HepG2 (cell line): Measurements from ENCODE around the gene PRSS53. TPM values are rescaled to one million over a fixed set of nuclear protein-coding genes. Genes with fewer than 3 reads are reported as not detected.

Source experiments
- ASH2L ChIP-seq: fragments of 300-600, 200-600 bp; sonication (generic); IDR thresholded peaks from 2 replicates; pipeline ENCODE4 v1.7.0; 2017; ENCODE audit warnings: low read depth, mild to moderate bottlenecking, moderate library complexity, mixed read lengths, low read length; ENCODE audit not compliant: insufficient read length
- CCDC6 ChIP-seq: sonication (generic); formaldehyde crosslinking; IDR thresholded peaks from 2 replicates; pipeline ENCODE4 v1.8.1; 2022; ENCODE audit warnings: mild to moderate bottlenecking, missing genetic modification reagents, moderate library complexity
- EED ChIP-seq: sonication (generic); formaldehyde crosslinking; IDR thresholded peaks from 2 replicates; pipeline ENCODE4 v1.5.0; 2020; ENCODE audit warnings: mild to moderate bottlenecking, missing genetic modification reagents
- FOXJ3 ChIP-seq: sonication (generic); formaldehyde crosslinking; IDR thresholded peaks from 2 replicates; pipeline ENCODE4 v1.4.0; 2020; ENCODE audit warnings: missing genetic modification reagents, mild to moderate bottlenecking, borderline replicate concordance
- GLI4 ChIP-seq: sonication (generic); formaldehyde crosslinking; IDR thresholded peaks from 2 replicates; pipeline ENCODE4 v1.5.1; 2020; ENCODE audit warnings: missing genetic modification reagents, mild to moderate bottlenecking, moderate library complexity, borderline replicate concordance
- HNF4A ChIP-seq: sonication (generic); formaldehyde crosslinking; IDR thresholded peaks from 2 replicates; pipeline ENCODE4 v1.4.0; 2020; ENCODE audit warnings: missing genetic modification reagents
- IRF1 ChIP-seq: sonication (generic); formaldehyde crosslinking; IDR thresholded peaks from 2 replicates; pipeline ENCODE4 v1.4.0; 2020; ENCODE audit warnings: low read depth, mild to moderate bottlenecking, missing genetic modification reagents
- KMT2A ChIP-seq: sonication (generic); formaldehyde crosslinking; IDR thresholded peaks from 2 replicates; pipeline ENCODE4 v1.4.0; 2020; ENCODE audit warnings: missing genetic modification reagents
- MAFG ChIP-seq: sonication (generic); formaldehyde crosslinking; IDR thresholded peaks from 2 replicates; pipeline ENCODE4 v1.5.1; 2020; ENCODE audit warnings: mild to moderate bottlenecking, missing genetic modification reagents
- MXD4 ChIP-seq: IDR thresholded peaks from 2 replicates; pipeline ENCODE4 v1.6.1; 2016; ENCODE audit warnings: mild to moderate bottlenecking, missing biosample characterization, missing genetic modification reagents
- NCOA1 ChIP-seq: sonication (generic); formaldehyde crosslinking; IDR thresholded peaks from 2 replicates; pipeline ENCODE4 v1.9.0; 2021; ENCODE audit warnings: missing genetic modification reagents
- PLSCR1 ChIP-seq: sonication (generic); formaldehyde crosslinking; IDR thresholded peaks from 2 replicates; pipeline ENCODE4 v1.5.0; 2020; ENCODE audit warnings: missing genetic modification reagents, mild to moderate bottlenecking, borderline replicate concordance
- RNF2 ChIP-seq: fragments of 450-650 bp; conservative IDR thresholded peaks from 2 replicates; pipeline ENCODE4 v1.6.1; 2016; ENCODE audit warnings: low read depth
- TFDP1 ChIP-seq: IDR thresholded peaks from 2 replicates; pipeline ENCODE4 v1.6.1; 2016; ENCODE audit warnings: missing compliant biosample characterization, missing genetic modification reagents, borderline replicate concordance
- THRA ChIP-seq: sonication (generic); formaldehyde crosslinking; IDR thresholded peaks from 2 replicates; pipeline ENCODE4 v1.4.0; 2020; ENCODE audit warnings: missing genetic modification reagents, borderline replicate concordance
- ZBTB2 ChIP-seq: sonication (generic); formaldehyde crosslinking; IDR thresholded peaks from 2 replicates; pipeline ENCODE4 v1.8.0; 2022; ENCODE audit warnings: low read depth, missing genetic modification reagents
- ZNF263 ChIP-seq: sonication (generic); formaldehyde crosslinking; IDR thresholded peaks from 2 replicates; pipeline ENCODE4 v1.4.0; 2020; ENCODE audit warnings: missing genetic modification reagents
- ZNF296 ChIP-seq: sonication (generic); formaldehyde crosslinking; conservative IDR thresholded peaks from 2 replicates; pipeline ENCODE4 v1.5.0; 2020; ENCODE audit warnings: mild to moderate bottlenecking, missing genetic modification reagents
- ZNF543 ChIP-seq: sonication (generic); formaldehyde crosslinking; IDR thresholded peaks from 2 replicates; pipeline ENCODE4 v1.4.0; 2020; ENCODE audit warnings: mild to moderate bottlenecking, missing genetic modification reagents
- ZNF557 ChIP-seq: sonication (generic); formaldehyde crosslinking; IDR thresholded peaks from 2 replicates; pipeline ENCODE4 v1.4.0; 2020; ENCODE audit warnings: missing genetic modification reagents
- ZNF558 ChIP-seq: sonication (generic); formaldehyde crosslinking; IDR thresholded peaks from 2 replicates; pipeline ENCODE4 v1.9.0; 2022; ENCODE audit warnings: mild to moderate bottlenecking, missing genetic modification reagents, borderline replicate concordance
- ZNF672 ChIP-seq: sonication (generic); formaldehyde crosslinking; IDR thresholded peaks from 2 replicates; pipeline ENCODE4 v1.8.1; 2022; ENCODE audit warnings: missing genetic modification reagents
- ZSCAN25 ChIP-seq: sonication (generic); formaldehyde crosslinking; IDR thresholded peaks from 2 replicates; pipeline ENCODE4 v1.8.0; 2022; ENCODE audit warnings: mild to moderate bottlenecking, missing genetic modification reagents
- polyA plus RNA-seq, 8 experiments: library from polyadenylated mRNA; depleted of rRNA in 3 of 8; stranded (reverse) in 7 of 8; unstranded in 1 of 8; fragments of >200 nt; fragmentation: Illumina TruSeq in 4 of 8; extraction: Trizol in 4 of 8; gene quantifications; 2 replicates each; pipeline versions ENCODE4 v1.2.1 to v1.2.3, GENCODE V29; 2011 to 2016; ENCODE audit warnings: low read depth in 4 of 8, missing spikeins in 1 of 8, mixed read lengths in 1 of 8; ENCODE audit not compliant: insufficient read depth in 1 of 8
- total RNA-seq, 5 experiments: library from RNA; depleted of rRNA; stranded (reverse); fragments of >200 nt; fragmentation: Illumina TruSeq; extraction: Trizol; gene quantifications; 2 replicates each; pipeline ENCODE4 v1.2.3, GENCODE V29; 2016; ENCODE audit warnings: low read depth in 1 of 5

PRSS53 gene
- total and polyA plus RNA-seq, 2 of the 13 experiments (the other 11 are each of a cell fraction or from before 2014, with no cell fraction given) = 2.2 to 7.4 TPM

GRCh38 chr16:31073142-31073969, 15.4 kb downstream of the PRSS53 start (continued):
- TF ChIP-seq THRA = 0 out of 2 replicates have a peak, but pooled peaks have one; percentile 13
- no peak; the same call in 1 of the 2 replicates for TF ChIP-seq ZBTB2 (CRISPR knock-in tag)
- peak; percentile 15; the same call in 1 of the 2 replicates for TF ChIP-seq ZNF263 (CRISPR knock-in tag)
- TF ChIP-seq ASH2L = peak; percentile 97
- TF ChIP-seq ZNF558 = no peak
- no peak for TF ChIP-seq MAFG (CRISPR knock-in tag)
- TF ChIP-seq ZNF296 (CRISPR knock-in tag) = 0 out of 2 replicates have a peak, but pooled peaks have one; percentile 81
- TF ChIP-seq PLSCR1 = no peak; the same call in 1 of the 2 replicates
- TF ChIP-seq ZNF557 (CRISPR knock-in tag) = no peak
- TF ChIP-seq MXD4 (CRISPR knock-in tag) = peak; percentile 22; the same call in 1 of the 2 replicates
- TF ChIP-seq IRF1 (CRISPR knock-in tag) = no peak
- TF ChIP-seq NCOA1 = no peak; the same call in none of the 2 replicates
- no peak; the same call in 1 of the 2 replicates for TF ChIP-seq TFDP1 (CRISPR knock-in tag)
- TF ChIP-seq ZNF543 (CRISPR knock-in tag) = no peak
- peak; percentile 60 for TF ChIP-seq EED
- TF ChIP-seq HNF4A = peak; percentile 31
- TF ChIP-seq CCDC6 (CRISPR knock-in tag) = peak; percentile 79
- TF ChIP-seq KMT2A = 0 out of 2 replicates have a peak, but pooled peaks have one; percentile 24
- 0 out of 2 replicates have a peak, but pooled peaks have one; percentile 69 for TF ChIP-seq RNF2
- peak; percentile 58; the same call in 1 of the 2 replicates for TF ChIP-seq FOXJ3 (CRISPR knock-in tag)
- TF ChIP-seq GLI4 (CRISPR knock-in tag) = no peak
- peak; percentile 60; the same call in 1 of the 2 replicates for TF ChIP-seq ZSCAN25
- no peak for TF ChIP-seq ZNF672 (CRISPR knock-in tag)
